SK-N-SH (cell line): ENCODE data around the gene TP53I11. TPM values are rescaled to one million over a fixed set of nuclear protein-coding genes. Genes with fewer than 3 reads are reported as not detected.

Experiments
- CTCF ChIA-PET: fragments of 300-600, 350-600 bp; formaldehyde crosslinking; extraction: SDS; loops from one replicate; lab custom pipeline; 2021; lab: Yijun Ruan, JAX
- POLR2A ChIA-PET: fragments of 350-600 bp; sonication (Branson Sonifier 250); formaldehyde crosslinking; extraction: SDS; loops from one replicate; lab custom pipeline; 2020; ENCODE audit warnings: antibody characterized with exemption, inconsistent platforms; lab: Yijun Ruan, JAX
- DNase-seq: peaks from one replicate; pipeline ENCODE4 v3.0.0; 2012
- H2AFZ ChIP-seq: fragments of 200-600 bp; sonication (generic); 2 replicates; pipeline ENCODE4 v1.8.1; 2016; ENCODE audit warnings: antibody characterized with exemption, mild to moderate bottlenecking, low read depth
- H3F3A ChIP-seq: fragments of 200-600 bp; sonication (generic); replicated peaks from 2 replicates; pipeline ENCODE3; 2016; ENCODE audit warnings: antibody characterized with exemption, mild to moderate bottlenecking; ENCODE audit not compliant: insufficient read depth
- H3K27ac ChIP-seq, 2 experiments: fragments of 200-500 bp in 1 of 2; fragments of 200-600 bp in 1 of 2; sonication (Bioruptor generic) in 1 of 2; sonication (generic), shearing (Covaris generic) in 1 of 2; 2 replicates each; pipeline versions ENCODE4 v1.5.1 to v1.6.1; 2014 to 2016; ENCODE audit warnings: low read depth in 2 of 2, inconsistent platforms in 1 of 2, low read length in 1 of 2, mild to moderate bottlenecking in 1 of 2, mixed read lengths in 1 of 2
- H3K27me3 ChIP-seq: fragments of 200-600 bp; sonication (generic), shearing (Covaris generic); 2 replicates; pipeline ENCODE4 v1.6.1; 2016; ENCODE audit warnings: mixed run types; ENCODE audit not compliant: insufficient read depth
- H3K36me3 ChIP-seq, 2 experiments: fragments of 200-500 bp in 1 of 2; fragments of 200-600 bp in 1 of 2; sonication (Bioruptor generic) in 1 of 2; sonication (generic) in 1 of 2; replicated peaks in 1 of 2; 2 replicates each; pipeline versions ENCODE3 to v1.5.1; 2014 to 2016; ENCODE audit warnings: low read length in 1 of 2, mild to moderate bottlenecking in 1 of 2; ENCODE audit not compliant: insufficient read depth in 2 of 2, control insufficient read depth in 1 of 2
- H3K4me1 ChIP-seq, 2 experiments: fragments of 200-500 bp in 1 of 2; fragments of 200-600 bp in 1 of 2; sonication (Bioruptor generic) in 1 of 2; sonication (generic), shearing (Covaris generic) in 1 of 2; 2 replicates each; pipeline versions ENCODE4 v1.5.1 to v1.6.1; 2014 to 2016; ENCODE audit warnings: low read depth in 1 of 2, low read length in 1 of 2, mixed run types in 1 of 2; ENCODE audit not compliant: insufficient read depth in 2 of 2, control insufficient read depth in 1 of 2
- H3K4me2 ChIP-seq: fragments of 200-600 bp; sonication (generic), shearing (Covaris generic); 2 replicates; pipeline ENCODE4 v1.6.1; 2017; ENCODE audit warnings: mixed run types
- H3K4me3 ChIP-seq, 2 experiments: fragments of 200-500 bp in 1 of 2; fragments of 200-600 bp in 1 of 2; sonication (Bioruptor generic) in 1 of 2; sonication (generic), shearing (Covaris generic) in 1 of 2; 2 replicates each; pipeline versions ENCODE4 v1.5.1 to v1.8.1; 2014 to 2016; ENCODE audit warnings: low read depth in 2 of 2, inconsistent platforms in 1 of 2, low read length in 1 of 2, mild to moderate bottlenecking in 1 of 2, mixed read lengths in 1 of 2, moderate library complexity in 1 of 2
- H3K79me2 ChIP-seq: fragments of 200-600 bp; sonication (generic); 2 replicates; pipeline ENCODE4 v1.8.1; 2017; ENCODE audit warnings: mild to moderate bottlenecking; ENCODE audit not compliant: insufficient read depth
- H3K9ac ChIP-seq: fragments of 200-600 bp; sonication (generic); 2 replicates; pipeline ENCODE4 v1.6.1; 2017; ENCODE audit warnings: mixed run types
- H3K9me2 ChIP-seq: fragments of 200-600 bp; sonication (generic); 2 replicates; pipeline ENCODE4 v1.6.1; 2017; ENCODE audit warnings: mixed run types
- H3K9me3 ChIP-seq: fragments of 200-600 bp; sonication (generic); 2 replicates; pipeline ENCODE4 v1.6.1; 2017; ENCODE audit warnings: mixed run types, mild to moderate bottlenecking, moderate library complexity
- H4K20me1 ChIP-seq: fragments of 200-600 bp; sonication (generic); 2 replicates; pipeline ENCODE4 v1.6.1; 2017; ENCODE audit warnings: mild to moderate bottlenecking, mixed run types; ENCODE audit not compliant: insufficient read depth
- CHD2 ChIP-seq: fragments of 150-350 bp; IDR thresholded peaks from 2 replicates; pipeline ENCODE4 v1.6.1; 2018; ENCODE audit warnings: low read length; ENCODE audit not compliant: partially characterized antibody
- FOXM1 ChIP-seq: IDR thresholded peaks from 2 replicates; pipeline ENCODE4 v1.4.0; 2012; ENCODE audit warnings: low read depth, mild to moderate bottlenecking
- JUND ChIP-seq: IDR thresholded peaks from 2 replicates; pipeline ENCODE4 v1.4.0; 2012
- NFIC ChIP-seq: IDR thresholded peaks from 2 replicates; pipeline ENCODE4 v1.4.0; 2012; ENCODE audit warnings: borderline replicate concordance
- NRF1 ChIP-seq: IDR thresholded peaks from 2 replicates; pipeline ENCODE4 v1.6.1; 2012; ENCODE audit warnings: low read depth, mild to moderate bottlenecking, low read length
- RFX5 ChIP-seq: IDR thresholded peaks from 2 replicates; pipeline ENCODE4 v1.6.1; 2012; ENCODE audit warnings: mild to moderate bottlenecking, improper control_type of control experiment, low read length
- RXRA ChIP-seq: IDR thresholded peaks from 2 replicates; pipeline ENCODE4 v1.4.0; 2012; ENCODE audit warnings: low read depth, mild to moderate bottlenecking, borderline replicate concordance
- TAF1 ChIP-seq: IDR thresholded peaks from 2 replicates; pipeline ENCODE4 v1.6.1; 2012; ENCODE audit warnings: low read depth, mild to moderate bottlenecking, low read length, moderate library complexity, borderline replicate concordance
- TEAD4 ChIP-seq: IDR thresholded peaks from 2 replicates; pipeline ENCODE4 v1.4.0; 2012; ENCODE audit warnings: mild to moderate bottlenecking, borderline replicate concordance; ENCODE audit not compliant: insufficient read depth
- YY1 ChIP-seq: IDR thresholded peaks from 2 replicates; pipeline ENCODE4 v1.4.0; 2012; ENCODE audit warnings: low read depth, mild to moderate bottlenecking
- WGBS: methylation state at CpG from one replicate; pipeline ENCODE4 v1.1.6; 2017; ENCODE audit warnings: low lambda C conversion rate; 5-methylcytosine and 5-hydroxymethylcytosine counted together
- polyA plus RNA-seq, 3 experiments: library from polyadenylated mRNA; depleted of rRNA; stranded (reverse); fragments of >200 nt; gene quantifications; 2 replicates each; pipeline ENCODE4 v1.2.3, GENCODE V29; 2012
- TF ChIP-seq, protein P1 (sequence below): IDR thresholded peaks from 2 replicates; pipeline ENCODE4 v1.4.0; 2012; ENCODE audit warnings: low read depth, borderline replicate concordance
- TF ChIP-seq, protein P2 (sequence below): fragments of 200-600 bp; sonication (generic); IDR thresholded peaks from 2 replicates; pipeline ENCODE4 v1.6.1; 2017; ENCODE audit warnings: antibody characterized with exemption, mild to moderate bottlenecking, moderate library complexity
- TF ChIP-seq, protein P3 (sequence below): IDR thresholded peaks from 2 replicates; pipeline ENCODE4 v1.6.1; 2012; ENCODE audit warnings: mild to moderate bottlenecking, low read depth, low read length, moderate library complexity
- TF ChIP-seq, protein P4 (sequence below): fragments of 150-350 bp; IDR thresholded peaks from 2 replicates; pipeline ENCODE4 v1.6.1; 2017; ENCODE audit warnings: antibody characterized with exemption, low read length, low read depth, borderline replicate concordance

The TP53I11 gene
- polyA plus RNA-seq, 1 of the 3 experiments (the other 2 are of a cell fraction), result 6.6 TPM

DNA sequence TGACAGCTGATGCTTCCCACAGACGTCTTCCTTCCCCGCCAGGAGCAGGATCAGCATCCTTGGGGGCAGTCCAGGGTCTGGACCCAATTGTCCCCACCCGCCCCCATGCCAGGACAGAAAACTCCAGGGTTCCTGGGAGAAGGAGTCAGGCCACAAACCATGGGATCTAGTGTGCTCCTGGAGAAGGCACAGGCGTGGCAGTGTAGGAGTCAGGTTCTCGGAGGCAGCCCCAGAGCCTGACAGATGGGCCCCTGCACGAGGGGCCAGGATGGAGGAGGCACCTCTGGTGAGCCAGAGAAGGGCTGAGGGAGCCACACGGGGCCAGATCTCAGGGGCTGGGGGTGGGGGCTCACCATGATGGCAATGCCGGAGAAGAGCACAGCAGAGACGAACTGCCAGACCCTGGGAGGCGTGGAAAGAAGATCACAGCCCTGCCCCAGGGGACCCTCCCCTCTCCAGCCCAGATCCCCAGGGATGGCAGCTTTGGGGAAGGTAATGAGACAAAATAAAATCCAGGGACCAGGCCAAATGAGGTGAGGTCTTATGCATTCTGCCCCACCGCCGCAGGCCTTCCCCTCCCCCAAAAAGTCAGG, 13.6 kb downstream of the TP53I11 start:
- CTCF ChIA-PET, result interaction anchor here (0.6 to 24.2 kb wide), 75 partner anchors 9 to 662 kb away, joined by 3 to 1245 read pairs (median 6); partner anchors contain the start of genes SYT13 and TP53I11
- Histone ChIP-seq H3K9me3 (no peaks in the 10 kb centered on the region), H4K20me1 (peaks cover 10% of the 10 kb centered on the region; the same call in 1 of the 2 replicates), H3K4me1 (peaks cover 0 to 6% of the 10 kb centered on the region in 2 experiments; a peak in 1 of 4 replicates), H3K9ac (no peak overlapping the region), H3K4me2 (no peak overlapping the region), H3K27ac (no peak overlapping the region), H3K36me3 (no peaks in the 10 kb centered on the region), H3K79me2 (no peaks in the 10 kb centered on the region), H3K4me3 (no peak overlapping the region), H2AFZ (no peak overlapping the region), H3K27me3 (no peaks in the 10 kb centered on the region), H3F3A (peaks cover 3% of the 10 kb centered on the region)
- POLR2A ChIA-PET, result interaction anchor here (1.0 to 2.0 kb wide), 2 partner anchors 9 to 167 kb away, joined by 4 to 17 read pairs; no protein-coding TSS in a partner anchor
- TF ChIP-seq TEAD4, result no peak
- TF ChIP-seq FOXM1, result no peak
- TF ChIP-seq, protein P1, sequence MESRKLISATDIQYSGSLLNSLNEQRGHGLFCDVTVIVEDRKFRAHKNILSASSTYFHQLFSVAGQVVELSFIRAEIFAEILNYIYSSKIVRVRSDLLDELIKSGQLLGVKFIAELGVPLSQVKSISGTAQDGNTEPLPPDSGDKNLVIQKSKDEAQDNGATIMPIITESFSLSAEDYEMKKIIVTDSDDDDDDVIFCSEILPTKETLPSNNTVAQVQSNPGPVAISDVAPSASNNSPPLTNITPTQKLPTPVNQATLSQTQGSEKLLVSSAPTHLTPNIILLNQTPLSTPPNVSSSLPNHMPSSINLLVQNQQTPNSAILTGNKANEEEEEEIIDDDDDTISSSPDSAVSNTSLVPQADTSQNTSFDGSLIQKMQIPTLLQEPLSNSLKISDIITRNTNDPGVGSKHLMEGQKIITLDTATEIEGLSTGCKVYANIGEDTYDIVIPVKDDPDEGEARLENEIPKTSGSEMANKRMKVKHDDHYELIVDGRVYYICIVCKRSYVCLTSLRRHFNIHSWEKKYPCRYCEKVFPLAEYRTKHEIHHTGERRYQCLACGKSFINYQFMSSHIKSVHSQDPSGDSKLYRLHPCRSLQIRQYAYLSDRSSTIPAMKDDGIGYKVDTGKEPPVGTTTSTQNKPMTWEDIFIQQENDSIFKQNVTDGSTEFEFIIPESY, result no peak
- no peak for TF ChIP-seq TAF1
- TF ChIP-seq YY1, result no peak
- TF ChIP-seq RFX5, result no peak
- no peak for TF ChIP-seq NRF1
- TF ChIP-seq NFIC, result no peak
- TF ChIP-seq, protein P2, sequence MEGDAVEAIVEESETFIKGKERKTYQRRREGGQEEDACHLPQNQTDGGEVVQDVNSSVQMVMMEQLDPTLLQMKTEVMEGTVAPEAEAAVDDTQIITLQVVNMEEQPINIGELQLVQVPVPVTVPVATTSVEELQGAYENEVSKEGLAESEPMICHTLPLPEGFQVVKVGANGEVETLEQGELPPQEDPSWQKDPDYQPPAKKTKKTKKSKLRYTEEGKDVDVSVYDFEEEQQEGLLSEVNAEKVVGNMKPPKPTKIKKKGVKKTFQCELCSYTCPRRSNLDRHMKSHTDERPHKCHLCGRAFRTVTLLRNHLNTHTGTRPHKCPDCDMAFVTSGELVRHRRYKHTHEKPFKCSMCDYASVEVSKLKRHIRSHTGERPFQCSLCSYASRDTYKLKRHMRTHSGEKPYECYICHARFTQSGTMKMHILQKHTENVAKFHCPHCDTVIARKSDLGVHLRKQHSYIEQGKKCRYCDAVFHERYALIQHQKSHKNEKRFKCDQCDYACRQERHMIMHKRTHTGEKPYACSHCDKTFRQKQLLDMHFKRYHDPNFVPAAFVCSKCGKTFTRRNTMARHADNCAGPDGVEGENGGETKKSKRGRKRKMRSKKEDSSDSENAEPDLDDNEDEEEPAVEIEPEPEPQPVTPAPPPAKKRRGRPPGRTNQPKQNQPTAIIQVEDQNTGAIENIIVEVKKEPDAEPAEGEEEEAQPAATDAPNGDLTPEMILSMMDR, result no peak
- no peak for TF ChIP-seq RXRA
- no peak for TF ChIP-seq CHD2
- TF ChIP-seq JUND, result no peak
- TF ChIP-seq, protein P3, sequence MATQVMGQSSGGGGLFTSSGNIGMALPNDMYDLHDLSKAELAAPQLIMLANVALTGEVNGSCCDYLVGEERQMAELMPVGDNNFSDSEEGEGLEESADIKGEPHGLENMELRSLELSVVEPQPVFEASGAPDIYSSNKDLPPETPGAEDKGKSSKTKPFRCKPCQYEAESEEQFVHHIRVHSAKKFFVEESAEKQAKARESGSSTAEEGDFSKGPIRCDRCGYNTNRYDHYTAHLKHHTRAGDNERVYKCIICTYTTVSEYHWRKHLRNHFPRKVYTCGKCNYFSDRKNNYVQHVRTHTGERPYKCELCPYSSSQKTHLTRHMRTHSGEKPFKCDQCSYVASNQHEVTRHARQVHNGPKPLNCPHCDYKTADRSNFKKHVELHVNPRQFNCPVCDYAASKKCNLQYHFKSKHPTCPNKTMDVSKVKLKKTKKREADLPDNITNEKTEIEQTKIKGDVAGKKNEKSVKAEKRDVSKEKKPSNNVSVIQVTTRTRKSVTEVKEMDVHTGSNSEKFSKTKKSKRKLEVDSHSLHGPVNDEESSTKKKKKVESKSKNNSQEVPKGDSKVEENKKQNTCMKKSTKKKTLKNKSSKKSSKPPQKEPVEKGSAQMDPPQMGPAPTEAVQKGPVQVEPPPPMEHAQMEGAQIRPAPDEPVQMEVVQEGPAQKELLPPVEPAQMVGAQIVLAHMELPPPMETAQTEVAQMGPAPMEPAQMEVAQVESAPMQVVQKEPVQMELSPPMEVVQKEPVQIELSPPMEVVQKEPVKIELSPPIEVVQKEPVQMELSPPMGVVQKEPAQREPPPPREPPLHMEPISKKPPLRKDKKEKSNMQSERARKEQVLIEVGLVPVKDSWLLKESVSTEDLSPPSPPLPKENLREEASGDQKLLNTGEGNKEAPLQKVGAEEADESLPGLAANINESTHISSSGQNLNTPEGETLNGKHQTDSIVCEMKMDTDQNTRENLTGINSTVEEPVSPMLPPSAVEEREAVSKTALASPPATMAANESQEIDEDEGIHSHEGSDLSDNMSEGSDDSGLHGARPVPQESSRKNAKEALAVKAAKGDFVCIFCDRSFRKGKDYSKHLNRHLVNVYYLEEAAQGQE, result no peak
- TF ChIP-seq, protein P4, sequence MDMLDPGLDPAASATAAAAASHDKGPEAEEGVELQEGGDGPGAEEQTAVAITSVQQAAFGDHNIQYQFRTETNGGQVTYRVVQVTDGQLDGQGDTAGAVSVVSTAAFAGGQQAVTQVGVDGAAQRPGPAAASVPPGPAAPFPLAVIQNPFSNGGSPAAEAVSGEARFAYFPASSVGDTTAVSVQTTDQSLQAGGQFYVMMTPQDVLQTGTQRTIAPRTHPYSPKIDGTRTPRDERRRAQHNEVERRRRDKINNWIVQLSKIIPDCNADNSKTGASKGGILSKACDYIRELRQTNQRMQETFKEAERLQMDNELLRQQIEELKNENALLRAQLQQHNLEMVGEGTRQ, result no peak
- TF ChIP-seq, all 33 proteins: peak for 0
- no peaks in the 10 kb centered on the region for H3K9me2 ChIP-seq
- WGBS, result 70% methylated on average over 9 of the region's 12 CpGs
- no peak for DNase-seq
